DND-41 (cell line): ENCODE results near the gene PRKAR2B.

ENCODE experiments used
- CTCF ChIP-seq: IDR thresholded peaks from 2 replicates; pipeline ENCODE4 v1.5.1; 2012; ENCODE audit warnings: borderline replicate concordance, low read length, moderate library complexity, mild to moderate bottlenecking; ENCODE audit not compliant: poor library complexity, severe bottlenecking; ENCODE audit errors: extremely low read depth
- EZH2 ChIP-seq: IDR thresholded peaks from 3 replicates; pipeline ENCODE4 v1.6.1; 2012; ENCODE audit warnings: borderline replicate concordance, low read depth, mild to moderate bottlenecking, moderate library complexity, low read length, inconsistent platforms; ENCODE audit not compliant: severe bottlenecking

- TF ChIP-seq CTCF (no peak), EZH2 (no peak)
These were observed 88.9 kb downstream of the PRKAR2B start for GRCh38 chr7:107133396-107133795.
